Measurements from ENCODE around the gene FAM118A.
"Not testable (repeated sequence)": the region's sequence is repeated elsewhere in the genome, so short reads cannot be mapped to it uniquely, and the experiment has no call there.

Gene FAM118A

GRCh38 chr22:45351956-45352355 is 42.2 kb downstream of the FAM118A start:
- H3K9me3 Mint-ChIP-seq, result no peaks in the 10 kb centered on the region
- no peak for ATAC-seq
- H3K27ac Mint-ChIP-seq, result no peak overlapping the region
- DNase-seq, result no peak
- H3K4me1 Mint-ChIP-seq, result peaks cover 2% of the 10 kb centered on the region
- H3K4me3 Mint-ChIP-seq, result no peak overlapping the region
- H3K27me3 Mint-ChIP-seq, result no peaks in the 10 kb centered on the region

DNA sequence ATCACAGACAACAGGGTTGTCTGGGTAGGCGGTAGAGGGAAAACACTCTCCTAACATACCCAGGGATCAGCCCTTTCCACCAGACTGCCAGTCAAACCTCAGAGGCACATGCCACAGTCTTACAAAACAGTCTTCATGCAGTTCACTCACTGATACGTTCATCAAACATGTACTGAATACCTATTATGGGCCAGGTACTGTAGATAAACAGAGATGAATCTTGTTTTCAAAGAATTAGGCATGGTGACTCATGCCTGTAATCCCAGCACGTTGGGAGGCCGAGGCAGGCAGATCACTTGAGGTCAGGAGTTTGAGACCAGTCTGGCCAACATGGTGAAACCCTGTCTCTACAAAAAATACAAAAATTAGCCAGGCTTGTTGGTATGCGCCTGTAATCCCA is 43.0 kb downstream of the FAM118A start:
- H3K27me3 Mint-ChIP-seq, H3K9me3 Mint-ChIP-seq, H3K4me1 Mint-ChIP-seq, H3K4me3 Mint-ChIP-seq, DNase-seq, ATAC-seq, H3K27ac Mint-ChIP-seq: not testable (repeated sequence)

GRCh38 chr22:45353786-45354185 is 44.1 kb downstream of the FAM118A start:
- no peak for DNase-seq
- H3K9me3 Mint-ChIP-seq, result no peaks in the 10 kb centered on the region
- no peaks in the 10 kb centered on the region for H3K27me3 Mint-ChIP-seq
- H3K4me1 Mint-ChIP-seq, result peaks cover 5% of the 10 kb centered on the region
- no peak overlapping the region for H3K27ac Mint-ChIP-seq
- no peak overlapping the region for H3K4me3 Mint-ChIP-seq
- ATAC-seq, result no peak

DNA sequence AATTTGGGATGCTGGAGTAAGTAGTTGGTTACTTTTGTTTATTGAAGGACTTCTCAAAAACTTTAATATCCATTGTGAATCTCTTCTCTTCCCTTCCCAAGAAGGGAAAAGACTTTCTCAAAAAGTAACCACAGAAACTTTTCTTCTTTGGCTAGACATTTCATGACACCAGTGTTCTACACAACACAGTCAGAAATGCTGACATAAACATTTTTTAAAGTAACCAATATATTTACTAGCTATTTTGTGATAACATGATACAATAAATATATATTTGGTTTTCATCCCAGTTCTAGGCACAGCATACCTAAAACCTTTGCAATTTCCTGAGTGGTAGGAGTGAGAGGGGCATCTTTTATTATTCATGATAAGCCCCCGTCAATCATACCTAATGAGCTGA is 47.8 kb downstream of the FAM118A start:
- ATAC-seq, result no peak
- peaks cover 5% of the 10 kb centered on the region for H3K4me1 Mint-ChIP-seq
- DNase-seq, result no peak
- H3K27me3 Mint-ChIP-seq, result no peaks in the 10 kb centered on the region
- no peak overlapping the region for H3K27ac Mint-ChIP-seq
- H3K4me3 Mint-ChIP-seq, result no peak overlapping the region
- no peaks in the 10 kb centered on the region for H3K9me3 Mint-ChIP-seq

GRCh38 chr22:45358127-45358526 is 48.4 kb downstream of the FAM118A start:
- Mint-ChIP-seq H3K27me3 (no peaks in the 10 kb centered on the region), H3K27ac (no peak overlapping the region), H3K4me3 (no peak overlapping the region), H3K4me1 (peaks cover 5% of the 10 kb centered on the region), H3K9me3 (no peaks in the 10 kb centered on the region)
- no peak for DNase-seq
- ATAC-seq, result no peak

- H3K4me3 Mint-ChIP-seq, result no peak overlapping the region
- no peak for DNase-seq
- H3K9me3 Mint-ChIP-seq, result no peaks in the 10 kb centered on the region
- H3K27ac Mint-ChIP-seq, result no peak overlapping the region
- ATAC-seq, result no peak
- H3K27me3 Mint-ChIP-seq, result no peaks in the 10 kb centered on the region
- peaks cover 5% of the 10 kb centered on the region for H3K4me1 Mint-ChIP-seq
Measured at GRCh38 chr22:45359627-45360026, 49.9 kb downstream of the FAM118A start.

- DNase-seq, result no peak
- no peaks in the 10 kb centered on the region for H3K4me1 Mint-ChIP-seq
- peaks cover 4 to 11% of the 10 kb centered on the region in 2 donors for H3K9me3 Mint-ChIP-seq
- peaks cover 10% of the 10 kb centered on the region for H3K27me3 Mint-ChIP-seq
- H3K4me3 Mint-ChIP-seq, result no peak overlapping the region
- no peak overlapping the region for H3K27ac Mint-ChIP-seq
- no peak for ATAC-seq
Measured at GRCh38 chr22:45366713-45367112, 57.0 kb downstream of the FAM118A start.

DNA sequence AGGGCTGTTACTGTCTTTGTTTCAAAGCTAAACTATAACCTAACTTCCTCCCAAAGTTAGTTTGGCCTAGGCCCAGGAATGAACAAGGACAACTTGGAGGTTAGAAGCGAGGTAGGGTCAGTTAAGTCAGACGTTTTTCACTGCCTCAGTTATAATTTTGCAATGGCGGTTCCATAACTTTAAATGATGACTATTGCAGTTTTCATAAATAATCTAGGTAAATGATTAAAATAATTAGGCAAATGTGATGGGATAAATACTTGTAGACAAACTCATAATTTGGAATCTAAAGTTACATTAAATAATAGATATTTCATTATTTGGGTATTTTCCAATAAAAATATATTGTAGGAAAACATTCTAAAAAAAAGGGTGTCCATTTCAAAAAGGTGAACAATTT is 63.9 kb downstream of the FAM118A start:
- H3K27me3 Mint-ChIP-seq, ATAC-seq, H3K9me3 Mint-ChIP-seq, H3K27ac Mint-ChIP-seq, DNase-seq, H3K4me3 Mint-ChIP-seq, H3K4me1 Mint-ChIP-seq: not testable (repeated sequence)

DNA sequence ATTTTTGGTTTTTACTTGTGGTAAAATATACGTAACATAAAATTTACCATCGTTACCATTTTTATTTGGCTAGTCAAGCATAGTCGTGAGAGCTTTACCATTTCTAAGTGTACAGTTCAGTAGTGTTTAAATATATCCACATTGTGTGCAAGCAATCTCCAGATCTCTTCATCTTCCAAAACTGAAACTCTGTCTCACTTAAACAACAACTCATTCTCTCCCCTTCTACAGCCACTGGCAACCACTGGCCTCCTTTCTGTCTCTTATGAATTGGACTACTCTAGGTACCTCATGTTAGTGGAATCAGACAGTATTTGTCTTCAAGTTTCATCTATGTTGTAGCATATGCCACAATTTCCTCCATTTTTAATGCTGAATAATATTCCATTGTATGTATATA is 66.3 kb downstream of the FAM118A start:
- H3K4me3 Mint-ChIP-seq, result no peak overlapping the region
- no peaks in the 10 kb centered on the region for H3K27me3 Mint-ChIP-seq
- peak; percentile 59 for ATAC-seq
- no peak overlapping the region for H3K27ac Mint-ChIP-seq
- H3K9me3 Mint-ChIP-seq, result no peaks in the 10 kb centered on the region
- no peaks in the 10 kb centered on the region for H3K4me1 Mint-ChIP-seq
- DNase-seq, result no peak

DNA sequence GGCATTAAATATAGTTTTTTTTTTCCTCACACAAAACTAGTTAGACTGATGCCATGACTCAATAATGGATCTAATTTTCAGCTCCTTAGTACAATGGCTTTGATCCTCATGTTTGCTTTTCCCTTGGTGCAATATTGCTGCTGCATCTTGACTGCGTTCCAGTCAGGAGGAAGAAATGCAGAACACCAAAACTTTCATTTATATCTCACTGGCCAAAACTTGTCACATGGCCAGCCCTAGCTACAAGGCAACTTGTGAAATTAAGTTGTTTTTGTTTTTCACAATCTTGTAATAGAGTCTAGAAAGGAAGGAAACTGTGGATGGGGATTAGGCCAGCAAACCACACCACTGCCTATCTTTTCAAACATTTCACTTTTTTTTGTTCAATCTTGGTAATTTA is 67.0 kb downstream of the FAM118A start:
- DNase-seq, result no peak
- H3K27ac Mint-ChIP-seq, result no peak overlapping the region
- ATAC-seq, result no peak
- no peaks in the 10 kb centered on the region for H3K9me3 Mint-ChIP-seq
- H3K4me1 Mint-ChIP-seq, result no peaks in the 10 kb centered on the region
- no peaks in the 10 kb centered on the region for H3K27me3 Mint-ChIP-seq
- H3K4me3 Mint-ChIP-seq, result no peak overlapping the region

- DNase-seq (no peak), ATAC-seq (no peak)
- Mint-ChIP-seq H3K4me1 (no peaks in the 10 kb centered on the region), H3K4me3 (no peak overlapping the region), H3K27me3 (no peaks in the 10 kb centered on the region), H3K9me3 (no peaks in the 10 kb centered on the region), H3K27ac (no peak overlapping the region)
Measured at GRCh38 chr22:45381348-45381747, 71.6 kb downstream of the FAM118A start.

DNA sequence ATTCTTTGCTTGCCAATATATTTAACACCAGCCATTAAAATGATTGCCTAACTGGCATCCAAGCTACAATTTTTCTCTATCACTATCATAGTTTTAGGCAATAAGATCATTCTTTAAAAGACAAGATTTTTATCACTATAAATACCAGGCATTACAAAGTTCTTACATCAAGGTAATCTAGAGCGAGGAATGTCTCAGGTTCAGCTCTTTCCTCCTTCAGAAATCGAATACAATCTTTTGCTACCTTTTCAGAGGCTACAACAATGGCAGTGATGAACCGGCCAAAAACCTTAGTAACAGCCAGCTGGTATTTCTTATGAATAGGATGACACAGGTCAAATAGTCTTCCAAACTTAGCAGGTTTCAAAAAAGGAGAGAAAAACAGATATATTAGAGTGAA is 79.8 kb downstream of the FAM118A start:
- DNase-seq (no peak), ATAC-seq (no peak)
- Mint-ChIP-seq H3K27me3 (peaks cover 10% of the 10 kb centered on the region), H3K4me3 (no peak overlapping the region), H3K27ac (no peak overlapping the region), H3K9me3 (no peaks in the 10 kb centered on the region), H3K4me1 (no peaks in the 10 kb centered on the region)

Data from stimulated activated naive CD8-positive, alpha-beta T cell treated with anti-CD3 and anti-CD28 coated beads, Interleukin-15, amount 100 ng/mL, for 72 hours (primary cell).